H1 (cell line): ENCODE results near the gene OR13C2.

Experiments
- CTCF ChIP-seq, 3 experiments: IDR thresholded peaks; 1 replicate in 2 of 3; 2 replicates in 1 of 3; pipeline versions ENCODE4 v1.5.1 to v1.6.1; 2011; ENCODE audit warnings: low read length in 3 of 3, mild to moderate bottlenecking in 3 of 3, inconsistent platforms in 2 of 3, low read depth in 1 of 3, moderate library complexity in 1 of 3; ENCODE audit not compliant: insufficient read depth in 1 of 3; ENCODE audit errors: control extremely low read depth in 1 of 3
- POLR2AphosphoS5 ChIP-seq: IDR thresholded peaks from 2 replicates; pipeline ENCODE4 v1.6.1; 2011; ENCODE audit warnings: low read depth, low read length
- SP1 ChIP-seq: IDR thresholded peaks from 2 replicates; pipeline ENCODE4 v1.6.1; 2011; ENCODE audit warnings: low read depth, low read length

GRCh38 chr9:104633976-104634520 lies 28.6 kb upstream of the OR13C2 start:
- TF ChIP-seq CTCF (IDR thresholded peaks at IDR 0.05; ENCODE audit: control extremely low read depth in 1 of 3, insufficient read depth in 1 of 3, low read depth in 1 of 3, low read length in 3 of 3) (no peak), SP1 (no peak), POLR2AphosphoS5 (no peak)
